ENCODE measurements around the gene MET.
"Not testable (repeated sequence)": the region's sequence is repeated elsewhere in the genome, so short reads cannot be mapped to it uniquely, and the experiment has no call there.

MET gene

GRCh38 chr7:116746388-116746787, 74.4 kb downstream of the MET start:
- in situ Hi-C loops (cut with MboI; ENCODE audit: low sequenced_read_pairs): not testable (repeated sequence)

- in situ Hi-C loops (cut with MboI; ENCODE audit: low sequenced_read_pairs): not testable (repeated sequence)
Measured at GRCh38 chr7:116751070-116751469, 79.1 kb downstream of the MET start.

DNA sequence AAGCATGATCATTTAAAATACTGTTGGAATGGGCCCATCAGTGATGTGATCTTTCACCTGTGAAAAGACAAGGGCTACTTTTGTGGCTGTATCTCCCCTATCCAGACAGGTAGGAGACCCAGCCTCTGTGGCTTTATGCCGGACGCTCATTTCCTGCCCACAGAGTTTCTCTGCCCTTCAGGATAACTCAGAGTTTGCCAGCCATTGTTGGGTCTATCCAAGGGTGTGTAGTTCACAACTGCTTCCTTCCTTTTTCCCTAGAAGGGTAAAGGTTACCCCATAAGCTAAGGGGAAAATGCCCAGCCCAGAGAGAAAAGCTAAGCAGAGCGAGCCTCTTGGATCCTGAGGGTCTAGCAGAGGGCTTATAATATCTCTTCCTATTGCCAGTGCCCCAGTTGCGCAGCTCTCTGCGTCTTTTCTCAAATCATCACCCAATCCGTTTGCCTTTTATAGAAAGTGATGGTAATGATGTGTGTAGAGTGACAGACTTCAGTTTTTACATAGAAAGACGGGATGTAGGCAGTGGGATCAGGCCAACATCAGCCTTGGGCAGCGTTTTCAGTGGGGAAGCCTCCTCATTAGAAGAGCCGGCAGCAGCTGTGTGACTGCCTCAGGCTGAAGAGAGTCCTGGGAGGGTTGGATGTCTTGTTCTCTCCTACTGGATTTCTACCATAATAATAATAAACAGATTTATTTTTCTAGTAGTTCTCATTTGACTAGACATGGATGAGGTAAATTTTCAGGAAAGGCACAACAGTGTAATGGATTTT, 80.5 kb downstream of the MET start:
- in situ Hi-C loops (cut with MboI; ENCODE audit: low sequenced_read_pairs): no loop called here

- in situ Hi-C loops (cut with MboI; ENCODE audit: low sequenced_read_pairs): no loop called here
Measured at GRCh38 chr7:116753130-116753529, 81.1 kb downstream of the MET start.

- in situ Hi-C loops (cut with MboI; ENCODE audit: low sequenced_read_pairs): no loop called here
Measured at GRCh38 chr7:116754186-116754585, 82.2 kb downstream of the MET start.

- in situ Hi-C loops (cut with MboI; ENCODE audit: low sequenced_read_pairs): no loop called here
Measured at GRCh38 chr7:116757283-116757682, 85.3 kb downstream of the MET start.

DNA sequence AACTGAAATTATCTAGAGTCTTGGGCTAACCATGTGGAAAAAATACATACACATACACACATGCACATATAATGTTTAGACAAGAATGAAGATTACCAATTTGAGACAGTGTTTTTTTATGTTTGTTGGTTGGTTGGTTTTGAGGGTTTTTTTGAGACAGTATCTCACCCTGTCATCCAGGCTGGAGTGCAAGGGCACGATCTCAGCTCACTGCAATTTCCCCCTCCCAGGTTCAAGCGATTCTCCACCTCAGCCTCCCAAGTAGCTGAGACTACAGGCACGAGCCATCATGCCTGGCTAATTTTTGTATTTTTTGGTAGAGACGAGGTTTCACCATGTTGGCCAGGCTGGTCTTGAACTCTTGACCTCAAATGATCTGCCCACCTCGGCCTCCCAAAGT, 87.6 kb downstream of the MET start:
- in situ Hi-C loops (cut with MboI; ENCODE audit: low sequenced_read_pairs): not testable (repeated sequence)

DNA sequence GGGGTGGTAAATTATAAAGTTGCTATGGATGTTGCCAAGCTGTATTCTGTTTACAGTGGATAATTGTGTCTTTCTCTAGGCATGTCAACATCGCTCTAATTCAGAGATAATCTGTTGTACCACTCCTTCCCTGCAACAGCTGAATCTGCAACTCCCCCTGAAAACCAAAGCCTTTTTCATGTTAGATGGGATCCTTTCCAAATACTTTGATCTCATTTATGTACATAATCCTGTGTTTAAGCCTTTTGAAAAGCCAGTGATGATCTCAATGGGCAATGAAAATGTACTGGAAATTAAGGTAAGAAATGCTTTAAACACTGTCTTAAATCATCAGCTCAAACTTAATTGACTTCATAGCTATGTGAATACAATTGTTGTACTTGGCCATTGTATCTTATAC, 91.0 kb downstream of the MET start:
- in situ Hi-C loops (cut with MboI; ENCODE audit: low sequenced_read_pairs): no loop called here

DNA sequence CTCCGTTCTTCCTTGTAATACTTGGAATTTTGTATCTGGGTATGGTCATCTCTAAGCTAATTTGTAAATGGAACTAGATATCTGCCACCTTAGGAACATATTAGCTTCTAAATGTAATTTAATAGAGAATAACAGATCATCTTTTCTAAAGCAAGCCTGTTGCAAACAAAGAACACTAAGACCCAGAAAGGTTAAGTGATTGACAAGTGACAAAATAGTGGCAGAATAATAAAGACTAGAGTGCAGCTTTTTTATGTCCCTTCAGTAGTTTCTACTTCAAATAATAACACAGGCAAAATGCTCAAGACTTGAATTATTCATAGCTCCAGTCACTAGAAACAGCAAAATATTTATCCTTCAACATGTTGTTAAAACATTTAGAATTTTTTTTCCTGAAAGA, 91.7 kb downstream of the MET start:
- in situ Hi-C loops (cut with MboI; ENCODE audit: low sequenced_read_pairs): no loop called here

GRCh38 chr7:116766881-116767280, 94.9 kb downstream of the MET start:
- in situ Hi-C loops (cut with MboI; ENCODE audit: low sequenced_read_pairs): no loop called here

- in situ Hi-C loops (cut with MboI; ENCODE audit: low sequenced_read_pairs): no loop called here
Measured at GRCh38 chr7:116769546-116769945, 97.5 kb downstream of the MET start.

DNA sequence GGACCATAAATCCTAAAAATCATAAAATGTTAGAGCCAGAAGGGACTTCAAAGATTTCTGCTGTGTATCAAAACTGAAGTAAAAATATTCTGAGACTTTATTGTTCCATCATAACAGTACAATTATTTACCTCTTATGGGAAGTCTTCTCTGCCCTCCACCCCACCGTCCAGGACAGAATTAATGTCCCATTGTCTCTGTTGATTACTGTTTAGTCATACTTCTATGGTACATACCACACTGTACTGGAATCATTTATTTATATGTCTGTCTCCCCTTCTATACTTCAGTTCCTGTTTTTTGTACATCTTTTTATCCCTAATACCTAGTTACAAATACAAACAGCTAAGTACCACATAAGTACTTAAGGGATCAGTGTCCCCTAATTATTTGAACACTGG, 98.9 kb downstream of the MET start:
- in situ Hi-C loops (cut with MboI; ENCODE audit: low sequenced_read_pairs): no loop called here

- in situ Hi-C loops (cut with MboI; ENCODE audit: low sequenced_read_pairs): no loop called here
Measured at GRCh38 chr7:116771640-116772039, 99.6 kb downstream of the MET start.

GRCh38 chr7:116772423-116772863, 100.4 kb downstream of the MET start:
- in situ Hi-C loops (cut with MboI; ENCODE audit: low sequenced_read_pairs): no loop called here

- in situ Hi-C loops (cut with MboI; ENCODE audit: low sequenced_read_pairs): no loop called here
Measured at GRCh38 chr7:116772926-116773749, 101.1 kb downstream of the MET start.

- in situ Hi-C loops (cut with MboI; ENCODE audit: low sequenced_read_pairs): no loop called here
Measured at GRCh38 chr7:116776046-116776445, 104.0 kb downstream of the MET start.

DNA sequence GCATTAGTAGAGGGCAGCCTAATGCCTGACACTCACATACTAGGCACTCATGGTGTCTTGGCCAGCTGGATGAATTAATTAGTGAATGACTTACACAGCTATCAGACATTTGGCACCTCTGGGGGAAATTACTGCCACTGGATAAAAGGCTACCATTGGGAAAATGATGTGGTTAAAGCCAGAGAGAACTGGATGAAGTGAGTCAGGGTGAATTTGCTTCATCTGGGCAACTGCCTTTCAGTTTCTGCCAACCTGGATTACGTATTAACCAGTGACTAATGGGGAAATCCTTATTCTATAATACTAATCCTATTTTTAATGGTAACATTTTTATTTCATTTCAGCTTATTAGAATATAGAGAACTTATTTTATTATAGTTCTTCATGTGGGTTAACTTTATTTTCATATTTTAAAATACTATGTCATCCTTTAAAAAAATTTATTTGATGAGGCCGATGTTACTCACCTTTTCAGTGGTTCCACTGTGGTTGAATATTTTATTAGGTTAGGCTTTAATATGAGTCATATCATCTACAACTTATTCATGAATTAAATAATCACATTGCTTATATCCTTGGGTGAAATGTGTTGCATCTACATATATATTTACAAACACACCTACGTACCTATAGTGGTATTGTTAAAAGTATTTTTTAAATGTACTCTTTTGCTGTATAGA, 104.8 kb downstream of the MET start:
- in situ Hi-C loops (cut with MboI; ENCODE audit: low sequenced_read_pairs): no loop called here

GRCh38 chr7:116777651-116778281, 105.8 kb downstream of the MET start:
- in situ Hi-C loops (cut with MboI; ENCODE audit: low sequenced_read_pairs): no loop called here

- in situ Hi-C loops (cut with MboI; ENCODE audit: low sequenced_read_pairs): no loop called here
Measured at GRCh38 chr7:116779216-116779615, 107.2 kb downstream of the MET start.

- in situ Hi-C loops (cut with MboI; ENCODE audit: low sequenced_read_pairs): no loop called here
Measured at GRCh38 chr7:116779931-116780330, 107.9 kb downstream of the MET start.

- in situ Hi-C loops (cut with MboI; ENCODE audit: low sequenced_read_pairs): no loop called here
Measured at GRCh38 chr7:116780521-116780920, 108.5 kb downstream of the MET start.
